GM18909 (cell line): ENCODE results near the gene DPEP2NB.
A peak's percentile ranks its signal among the peaks of the same experiment; 100 is the strongest.
"Not testable (repeated sequence)": the region's sequence is repeated elsewhere in the genome, so short reads cannot be mapped to it uniquely, and the experiment has no call there.

ENCODE experiments used
- ATAC-seq: cut with Tn5 transposase; IDR thresholded peaks from one replicate; pipeline ENCODE4 v1.9.1; 2021; ENCODE audit warnings: mild to moderate bottlenecking; ENCODE audit not compliant: unreplicated experiment, poor library complexity

The DPEP2NB gene

GRCh38 chr16:68015681-68016080 is at the start of gene DPEP2NB:
Gene DPEP2NB (minus strand): TSS chr16:68015911. CDS start chr16:68015770, 141 bp downstream.
- no peak for ATAC-seq

DNA sequence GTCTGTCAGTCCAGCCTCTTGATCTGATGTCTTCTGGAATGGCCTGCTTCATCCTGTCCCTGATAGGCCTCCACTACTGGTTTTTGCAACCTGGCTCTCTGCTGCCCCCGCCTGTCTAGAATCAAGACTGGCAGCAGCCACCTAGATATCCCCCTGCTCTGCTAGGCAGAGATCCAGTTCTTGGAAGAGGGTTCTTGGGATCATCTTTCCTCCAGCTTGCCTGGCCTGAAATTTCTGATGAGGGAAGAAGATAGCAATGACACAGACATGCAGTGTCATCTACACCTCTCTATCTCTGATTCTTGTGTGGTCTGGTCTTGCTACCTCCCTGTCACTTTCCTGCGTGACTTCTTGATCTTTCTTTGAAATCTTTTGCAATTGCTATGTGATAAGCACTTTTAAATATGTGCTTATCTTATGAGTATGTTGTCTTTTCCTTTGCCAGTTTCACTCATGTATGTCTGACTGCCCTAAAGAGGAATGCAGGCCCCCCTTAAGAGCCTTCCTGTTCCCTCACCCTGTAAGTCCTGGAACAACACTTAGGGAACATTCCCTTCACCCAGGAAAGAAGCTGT is 49.2 kb upstream of the DPEP2NB start:
- ATAC-seq: peak; percentile 51

- no peak for ATAC-seq
Observed at GRCh38 chr16:68062910-68063393, 47.2 kb upstream of the DPEP2NB start.

GRCh38 chr16:68061396-68061795 is 45.7 kb upstream of the DPEP2NB start:
- ATAC-seq: no peak

- ATAC-seq: no peak
Observed at GRCh38 chr16:68059804-68060203, 44.1 kb upstream of the DPEP2NB start.

GRCh38 chr16:68055395-68055794 is 39.7 kb upstream of the DPEP2NB start:
- no peak for ATAC-seq

GRCh38 chr16:68049449-68049848 is 33.7 kb upstream of the DPEP2NB start:
- ATAC-seq: no peak

- ATAC-seq: no peak
Observed at GRCh38 chr16:68047987-68048386, 32.3 kb upstream of the DPEP2NB start.

DNA sequence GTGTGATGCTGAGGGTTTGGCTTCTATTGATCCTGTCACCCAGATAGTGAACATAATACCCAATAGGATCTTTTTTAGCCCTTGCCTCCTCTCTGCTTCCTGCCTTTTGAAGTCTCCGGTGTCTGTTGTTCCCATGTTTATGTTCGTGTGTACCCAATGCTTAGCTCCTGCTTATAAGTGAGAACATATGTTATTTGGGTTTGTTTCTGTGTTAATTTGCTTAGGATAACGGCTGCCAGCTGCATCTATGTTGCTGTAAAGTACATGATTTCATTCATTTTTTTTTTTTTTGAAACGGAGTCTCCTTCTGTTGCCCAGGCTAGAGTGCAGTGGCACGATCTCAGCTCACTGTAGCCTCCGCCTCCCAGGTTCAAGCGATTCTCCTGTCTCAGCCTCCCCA is 30.4 kb upstream of the DPEP2NB start:
- ATAC-seq: no peak

- no peak for ATAC-seq
Observed at GRCh38 chr16:68041783-68042182, 26.1 kb upstream of the DPEP2NB start.

GRCh38 chr16:68040506-68041288 is 25.0 kb upstream of the DPEP2NB start:
- ATAC-seq: peak; percentile 79

GRCh38 chr16:68037841-68038597 is 22.3 kb upstream of the DPEP2NB start:
- no peak for ATAC-seq

DNA sequence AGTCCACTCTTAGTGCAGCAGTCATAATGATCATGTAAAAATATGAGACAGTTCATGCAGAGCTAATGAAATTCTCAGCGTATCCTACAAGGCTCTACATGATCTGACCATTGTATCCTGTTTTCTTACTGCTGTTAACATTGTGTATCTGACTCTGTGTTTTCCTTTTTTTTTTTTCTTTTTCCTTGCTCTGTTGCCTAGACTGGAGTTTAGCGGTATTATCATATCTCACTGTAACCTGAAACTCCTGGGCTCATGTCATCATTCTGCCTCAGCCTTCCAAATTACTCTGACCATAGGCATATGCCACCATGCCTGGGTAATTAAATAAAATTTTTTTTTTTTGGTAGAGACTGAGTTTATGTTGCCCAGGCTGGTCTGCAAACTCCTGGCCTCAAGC is 19.5 kb upstream of the DPEP2NB start:
- ATAC-seq: no peak

DNA sequence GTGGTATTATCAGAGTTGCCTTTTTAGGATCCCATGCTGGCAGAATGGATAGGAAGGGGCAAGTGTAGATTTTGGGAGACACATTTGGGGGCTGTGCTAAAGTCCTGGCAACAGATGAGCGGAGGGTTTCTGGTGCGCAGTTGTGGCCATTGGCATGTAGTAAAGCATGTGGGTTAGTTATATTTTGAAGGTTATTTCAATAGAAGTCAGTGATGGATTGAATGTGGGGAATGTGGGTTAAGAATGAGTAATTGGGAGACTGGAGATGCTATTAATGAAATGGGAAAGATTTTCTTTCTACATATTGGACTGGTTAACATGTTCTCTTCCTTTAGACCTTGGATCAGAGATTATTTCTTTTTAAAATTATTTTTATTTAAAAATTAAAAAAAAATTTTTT is 17.4 kb upstream of the DPEP2NB start:
- no peak for ATAC-seq

- ATAC-seq: no peak
Observed at GRCh38 chr16:68031951-68032350, 16.2 kb upstream of the DPEP2NB start.

GRCh38 chr16:68030108-68030507 is 14.4 kb upstream of the DPEP2NB start:
- not testable (repeated sequence) for ATAC-seq

- no peak for ATAC-seq
Observed at GRCh38 chr16:68028996-68029395, 13.3 kb upstream of the DPEP2NB start.

- peak; percentile 76 for ATAC-seq
Observed at GRCh38 chr16:68022728-68023537, 7.2 kb upstream of the DPEP2NB start, which contains the start of the genes DDX28 and DUS2. Gene DDX28 (minus strand): TSS chr16:68023232. CDS start chr16:68023202, 30 bp downstream. Gene DUS2 (plus strand): TSS chr16:68023284. CDS start chr16:68038024, 14,740 bp downstream.

DNA sequence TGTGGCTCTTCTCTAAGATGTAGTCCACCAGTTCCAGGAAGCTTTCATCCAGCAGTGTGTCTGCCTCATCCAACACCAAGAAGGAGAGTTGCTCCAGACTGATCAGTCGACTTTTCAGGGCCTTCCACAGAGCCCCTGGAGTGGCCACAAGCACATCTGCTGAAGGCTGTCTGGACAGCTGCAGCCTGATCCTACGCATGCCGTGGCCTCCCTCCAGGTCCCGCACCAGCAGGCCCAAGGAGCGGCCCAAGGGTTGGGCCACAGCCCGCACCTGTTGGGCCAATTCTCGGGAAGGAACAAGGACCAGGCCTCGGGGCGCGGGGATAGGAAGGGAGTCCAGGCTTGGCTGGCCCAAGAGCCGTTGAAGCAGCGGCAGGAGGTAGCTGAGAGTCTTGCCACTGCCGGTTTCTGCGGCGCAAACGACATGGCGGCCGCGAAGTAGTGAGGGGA is 6.6 kb upstream of the DPEP2NB start:
- peak; percentile 7 for ATAC-seq

GRCh38 chr16:68021490-68021889 is 5.8 kb upstream of the DPEP2NB start:
- no peak for ATAC-seq
